PC-9 (cell line): ENCODE measurements around the gene POFUT2. TPM values are rescaled to one million over a fixed set of nuclear protein-coding genes. Genes with fewer than 3 reads are reported as not detected.

ENCODE experiments used
- BruUV-seq: library from RNA; stranded (reverse); fragments of 400-500 nt; replicated peaks from 2 replicates; lab custom pipeline; 2021; lab: Mats Ljungman, UMichigan
- CTCF ChIA-PET: fragments of 300-600 bp; sonication (Branson Sonifier 250); formaldehyde crosslinking; loops from one replicate; lab custom pipeline; 2022; ENCODE audit warnings: antibody characterized with exemption; lab: Charles Lee
- POLR2A ChIA-PET: fragments of 300-600 bp; sonication (Branson Sonifier 250); formaldehyde crosslinking; loops from one replicate; lab custom pipeline; 2022; ENCODE audit warnings: antibody characterized with exemption; ENCODE audit not compliant: unreplicated experiment; lab: Charles Lee
- DNase-seq, 2 experiments: peaks; one replicate each; pipeline versions ENCODE4 v3.0.0 to v3.0.0-alpha.2; 2015 to 2022; ENCODE audit warnings: mixed read lengths in 1 of 2
- H2AFZ ChIP-seq: fragments of 200-600 bp; sonication (generic); 2 replicates; pipeline ENCODE4 v1.8.1; 2017; ENCODE audit warnings: antibody characterized with exemption
- H3F3A ChIP-seq: fragments of 200-600 bp; sonication (generic); 2 replicates; pipeline ENCODE4 v1.8.1; 2017; ENCODE audit warnings: antibody characterized with exemption, mild to moderate bottlenecking, low read depth; ENCODE audit not compliant: insufficient read depth
- H3K27ac ChIP-seq: fragments of 200-600 bp; sonication (generic); 2 replicates; pipeline ENCODE4 v1.6.1; 2016; ENCODE audit warnings: mixed run types
- H3K27me3 ChIP-seq: fragments of 200-600 bp; sonication (generic); 2 replicates; pipeline ENCODE4 v1.6.1; 2016; ENCODE audit warnings: low read depth, mixed run types; ENCODE audit not compliant: insufficient read depth
- H3K36me3 ChIP-seq: fragments of 200-600 bp; sonication (generic); 2 replicates; pipeline ENCODE4 v1.6.1; 2016; ENCODE audit warnings: low read depth, mixed run types
- H3K4me1 ChIP-seq: fragments of 200-600 bp; sonication (generic); replicated peaks from 2 replicates; pipeline ENCODE4 v1.6.1; 2016; ENCODE audit warnings: mixed run types; ENCODE audit not compliant: insufficient read depth
- H3K4me2 ChIP-seq: fragments of 200-600 bp; sonication (generic); 2 replicates; pipeline ENCODE4 v1.6.1; 2017; ENCODE audit warnings: mixed run types
- H3K4me3 ChIP-seq: fragments of 200-600 bp; sonication (generic); 2 replicates; pipeline ENCODE4 v1.6.1; 2016; ENCODE audit warnings: mixed run types
- H3K79me2 ChIP-seq: fragments of 200-600 bp; sonication (generic); 2 replicates; pipeline ENCODE4 v1.6.1; 2017; ENCODE audit warnings: low read depth, mixed run types
- H3K9me2 ChIP-seq: fragments of 200-600 bp; sonication (generic); 2 replicates; pipeline ENCODE4 v1.8.1; 2017; ENCODE audit warnings: mild to moderate bottlenecking; ENCODE audit not compliant: insufficient read depth
- H3K9me3 ChIP-seq: fragments of 200-600 bp; sonication (generic); 2 replicates; pipeline ENCODE4 v1.8.1; 2016; ENCODE audit warnings: low read depth; ENCODE audit not compliant: insufficient read depth
- H4K20me1 ChIP-seq: fragments of 200-600 bp; sonication (generic); 2 replicates; pipeline ENCODE4 v1.8.1; 2017; ENCODE audit not compliant: insufficient read depth
- EZH2 ChIP-seq: fragments of 200-600 bp; sonication (generic); IDR thresholded peaks from 2 replicates; pipeline ENCODE4 v1.8.0; 2017; ENCODE audit warnings: antibody characterized with exemption, low read depth
- intact Hi-C: fragments of 100-400 bp; cut with micrococcal nuclease; formaldehyde crosslinking; loops from one replicate; pipeline ENCODE4 v1.10.0; 2022; ENCODE audit not compliant: unreplicated experiment
- total RNA-seq: library from RNA; stranded (reverse); gene quantifications from 2 replicates; pipeline ENCODE4 v1.2.3, GENCODE V29; 2021
- TF ChIP-seq, protein P1 (sequence below): fragments of 200-600 bp; sonication (generic); conservative IDR thresholded peaks from 2 replicates; pipeline ENCODE4 v1.6.1; 2017; ENCODE audit warnings: mixed run types, antibody characterized with exemption, mild to moderate bottlenecking, moderate library complexity

The POFUT2 gene
- total RNA-seq, 1 experiment from 2014 or later, result 32.6 TPM

DNA sequence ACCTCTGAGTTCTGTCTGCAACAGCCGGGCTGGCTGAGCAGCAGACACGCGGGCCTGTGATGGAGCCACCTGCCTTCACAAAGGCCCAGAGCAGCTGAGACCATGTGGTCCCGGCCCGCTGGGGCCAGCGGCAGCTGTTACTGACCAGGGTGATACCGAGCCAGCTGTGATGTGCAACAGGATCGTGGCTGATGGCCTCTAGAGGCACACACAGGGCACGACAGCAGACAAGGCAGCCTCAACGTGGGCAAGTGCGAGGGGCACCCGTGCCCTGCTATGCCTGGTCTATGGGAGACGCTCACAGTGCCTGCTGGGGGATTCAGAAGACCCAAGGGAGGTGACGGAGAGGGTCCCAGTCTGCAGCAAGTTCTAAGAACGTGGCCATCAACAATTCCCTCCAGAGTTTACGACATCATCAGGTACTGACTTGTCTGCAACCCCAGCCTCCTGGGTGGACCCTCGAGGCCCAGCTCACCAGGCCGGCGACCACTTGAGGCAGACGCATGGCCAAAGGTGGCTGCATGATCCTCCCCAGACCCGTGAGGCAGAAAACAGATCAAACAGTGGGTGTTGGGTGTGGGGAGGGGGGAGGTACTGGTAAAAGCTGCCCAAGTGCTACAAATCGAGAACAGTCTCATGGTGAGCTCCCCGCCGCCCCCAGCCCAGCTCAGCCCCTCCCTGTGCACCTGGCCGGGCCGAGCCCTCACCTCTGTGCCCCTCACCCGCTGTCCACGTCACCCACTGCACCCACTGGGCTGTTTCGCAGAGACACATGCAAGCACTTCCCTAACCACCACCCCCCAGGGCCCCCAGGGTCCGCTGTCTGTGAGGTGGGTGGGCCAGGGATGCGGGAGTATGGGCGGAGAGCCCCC lies 6.0 kb downstream of the POFUT2 start:
- H3K79me2 ChIP-seq, result 0 out of 2 replicates have a peak, but pooled peaks cover 7% of the 10 kb centered on the region

GRCh38 chr21:45280969-45281368 lies 6.7 kb downstream of the POFUT2 start:
- TF ChIP-seq EZH2, result no peak
- TF ChIP-seq, protein P1, sequence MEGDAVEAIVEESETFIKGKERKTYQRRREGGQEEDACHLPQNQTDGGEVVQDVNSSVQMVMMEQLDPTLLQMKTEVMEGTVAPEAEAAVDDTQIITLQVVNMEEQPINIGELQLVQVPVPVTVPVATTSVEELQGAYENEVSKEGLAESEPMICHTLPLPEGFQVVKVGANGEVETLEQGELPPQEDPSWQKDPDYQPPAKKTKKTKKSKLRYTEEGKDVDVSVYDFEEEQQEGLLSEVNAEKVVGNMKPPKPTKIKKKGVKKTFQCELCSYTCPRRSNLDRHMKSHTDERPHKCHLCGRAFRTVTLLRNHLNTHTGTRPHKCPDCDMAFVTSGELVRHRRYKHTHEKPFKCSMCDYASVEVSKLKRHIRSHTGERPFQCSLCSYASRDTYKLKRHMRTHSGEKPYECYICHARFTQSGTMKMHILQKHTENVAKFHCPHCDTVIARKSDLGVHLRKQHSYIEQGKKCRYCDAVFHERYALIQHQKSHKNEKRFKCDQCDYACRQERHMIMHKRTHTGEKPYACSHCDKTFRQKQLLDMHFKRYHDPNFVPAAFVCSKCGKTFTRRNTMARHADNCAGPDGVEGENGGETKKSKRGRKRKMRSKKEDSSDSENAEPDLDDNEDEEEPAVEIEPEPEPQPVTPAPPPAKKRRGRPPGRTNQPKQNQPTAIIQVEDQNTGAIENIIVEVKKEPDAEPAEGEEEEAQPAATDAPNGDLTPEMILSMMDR, result no peak
- no peak for DNase-seq
- ChIA-PET CTCF (no interaction called here), POLR2A (no interaction called here)
- Histone ChIP-seq H3K4me1 (no peaks in the 10 kb centered on the region), H3K79me2 (0 out of 2 replicates have a peak, but pooled peaks cover 2% of the 10 kb centered on the region), H4K20me1 (no peaks in the 10 kb centered on the region), H3K9me2 (no peaks in the 10 kb centered on the region), H3K4me3 (no peak overlapping the region), H3K4me2 (no peak overlapping the region), H3F3A (no peaks in the 10 kb centered on the region), H3K27me3 (no peaks in the 10 kb centered on the region), H2AFZ (no peak overlapping the region), H3K27ac (no peak overlapping the region), H3K36me3 (no peaks in the 10 kb centered on the region), H3K9me3 (no peaks in the 10 kb centered on the region)
- BruUV-seq, result no TSS peak
- intact Hi-C loops, result no loop called here

More for the DNA sequence above, 6.0 kb downstream of the POFUT2 start:
- Histone ChIP-seq H2AFZ (no peak overlapping the region), H3K9me2 (no peaks in the 10 kb centered on the region), H3K27ac (no peak overlapping the region), H3K36me3 (no peaks in the 10 kb centered on the region), H3F3A (no peaks in the 10 kb centered on the region; the same call in 1 of the 2 replicates), H3K9me3 (no peaks in the 10 kb centered on the region), H3K4me1 (no peaks in the 10 kb centered on the region), H3K4me3 (no peak overlapping the region), H4K20me1 (no peaks in the 10 kb centered on the region), H3K27me3 (no peaks in the 10 kb centered on the region), H3K4me2 (no peak overlapping the region)
- ChIA-PET POLR2A (no interaction called here), CTCF (interaction anchor here (0.6 kb wide), 1 partner anchor 162 kb away, joined by 14 read pairs; no protein-coding TSS in a partner anchor)
- TF ChIP-seq EZH2, result no peak
- TF ChIP-seq, protein P1, result no peak
- no peak for DNase-seq
- no TSS peak for BruUV-seq
- intact Hi-C loops, result no loop called here

GRCh38 chr21:45280178-45280821 lies 7.4 kb downstream of the POFUT2 start:
- H2AFZ ChIP-seq, result no peak overlapping the region
- no peak overlapping the region for H3K4me3 ChIP-seq
- no peaks in the 10 kb centered on the region for H3K36me3 ChIP-seq
- H3K4me1 ChIP-seq, result no peaks in the 10 kb centered on the region
- H3K79me2 ChIP-seq, result no peaks in the 10 kb centered on the region
- H3F3A ChIP-seq, result no peaks in the 10 kb centered on the region
- H3K9me2 ChIP-seq, result no peaks in the 10 kb centered on the region
- H4K20me1 ChIP-seq, result no peaks in the 10 kb centered on the region
- H3K9me3 ChIP-seq, result no peaks in the 10 kb centered on the region
- DNase-seq, result no peak
- TF ChIP-seq, protein P1, result no peak
- no peak for TF ChIP-seq EZH2
- no peak overlapping the region for H3K27ac ChIP-seq
- H3K27me3 ChIP-seq, result no peaks in the 10 kb centered on the region
- H3K4me2 ChIP-seq, result no peak overlapping the region
- BruUV-seq, result no TSS peak
- intact Hi-C loops, result no loop called here
- CTCF ChIA-PET, result no interaction called here
- POLR2A ChIA-PET, result no interaction called here
